GM19452 (cell line): Measurements from ENCODE around the gene FBXO3.
A peak's percentile ranks its signal among the peaks of the same experiment; 100 is the strongest.

Experiments
- ATAC-seq: cut with Tn5 transposase; IDR thresholded peaks from one replicate; pipeline ENCODE4 v1.9.1; 2021; ENCODE audit not compliant: unreplicated experiment

Gene FBXO3

GRCh38 chr11:33703234-33703633 is 71.1 kb downstream of the FBXO3 start:
- no peak for ATAC-seq

DNA sequence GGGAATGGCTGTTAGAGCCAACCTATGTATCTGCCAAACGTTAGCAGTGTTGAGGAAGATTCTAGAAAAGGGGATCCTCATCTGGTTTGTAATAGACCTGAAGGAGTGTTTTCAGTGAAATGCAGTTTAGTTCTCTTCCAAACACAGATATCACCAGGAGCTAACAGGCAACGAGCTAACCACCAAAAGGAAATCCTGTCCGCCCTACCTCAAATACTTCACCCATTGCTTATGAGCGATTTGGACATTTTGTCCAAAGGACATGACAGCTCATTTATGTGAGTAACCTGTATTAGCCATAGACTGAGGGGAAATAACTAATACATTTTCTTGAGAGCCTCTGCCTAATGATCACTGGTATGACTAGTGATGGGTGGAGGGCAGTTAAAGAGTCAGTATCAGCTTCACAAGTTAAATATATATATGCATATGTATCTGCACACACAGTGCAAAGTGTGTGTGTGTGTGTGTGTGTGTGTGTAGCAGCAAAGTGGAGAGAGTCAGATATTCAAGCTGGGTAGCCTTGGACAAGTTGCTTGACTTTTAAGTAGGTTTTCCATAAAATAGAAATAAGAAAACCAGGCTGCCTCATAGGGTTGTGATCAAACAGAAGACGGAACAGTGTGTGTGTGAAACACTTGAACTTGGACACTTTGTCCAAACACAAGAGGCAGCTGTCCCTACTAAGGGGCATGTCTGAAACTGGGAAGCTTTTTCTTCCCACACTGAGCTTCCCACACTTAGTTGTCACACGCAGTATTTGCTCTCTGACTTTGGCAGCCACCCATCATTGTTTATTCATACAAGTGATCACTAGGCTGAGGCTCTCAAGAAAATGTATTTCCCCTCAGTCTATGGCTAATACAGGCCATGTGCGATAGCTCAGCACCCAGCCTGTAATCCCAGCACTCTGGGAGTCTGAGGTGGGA is 72.8 kb downstream of the FBXO3 start:
- ATAC-seq: no peak

- ATAC-seq: peak; percentile 90
These were observed 73.6 kb downstream of the FBXO3 start, which contains the start of gene C11orf91 for GRCh38 chr11:33700502-33701271. Gene C11orf91 (minus strand): TSS chr11:33700826. CDS start chr11:33700740, 86 bp downstream.

DNA sequence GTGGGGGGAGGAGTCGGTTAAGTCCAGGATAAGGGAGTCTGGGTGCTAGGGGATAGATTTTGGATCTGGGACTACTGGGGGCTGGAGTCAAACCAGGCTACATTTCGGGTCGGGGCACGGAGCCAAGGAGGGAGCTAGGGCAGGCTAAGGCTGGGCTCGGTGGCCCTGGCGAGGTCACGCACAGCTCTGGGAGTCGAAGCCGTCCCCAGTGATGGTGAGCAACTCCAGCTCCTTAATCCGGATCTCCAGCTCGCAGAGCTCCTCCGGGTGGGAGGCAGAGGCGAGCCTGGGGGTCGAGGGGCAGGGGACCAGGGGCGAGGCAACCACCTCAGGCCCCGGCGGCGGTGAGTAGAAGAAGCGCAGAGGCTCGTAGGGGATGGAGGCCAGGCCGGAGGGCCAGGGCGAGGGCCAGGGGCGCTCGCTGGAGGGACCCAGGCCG is 74.2 kb downstream of the FBXO3 start:
- no peak for ATAC-seq

DNA sequence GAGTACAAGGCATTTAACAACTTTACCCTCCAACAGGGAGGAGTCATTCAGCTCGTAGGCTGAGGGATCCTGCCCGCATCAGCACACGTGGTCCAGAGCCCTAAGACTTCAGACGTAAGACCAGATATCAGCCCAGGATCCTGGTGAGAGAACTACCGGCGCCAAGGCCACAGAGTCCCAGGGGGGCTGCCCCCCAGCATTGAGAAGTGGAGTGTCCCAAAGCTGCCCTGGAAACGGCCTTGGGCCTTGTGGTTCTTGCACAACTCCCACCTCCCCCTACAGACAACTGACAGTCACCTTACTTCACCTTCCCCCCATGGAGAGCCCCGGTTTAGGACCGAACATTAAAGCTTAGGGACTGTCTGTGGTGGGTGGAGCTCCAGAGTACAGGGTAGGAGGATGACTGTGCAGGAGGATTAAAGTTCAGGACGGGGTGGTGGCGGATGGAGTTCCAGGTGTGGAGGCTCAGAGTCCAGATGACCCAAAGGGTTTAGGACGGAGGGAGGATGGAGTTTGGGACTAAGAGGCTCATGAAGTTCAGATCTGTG is 74.7 kb downstream of the FBXO3 start:
- no peak for ATAC-seq

DNA sequence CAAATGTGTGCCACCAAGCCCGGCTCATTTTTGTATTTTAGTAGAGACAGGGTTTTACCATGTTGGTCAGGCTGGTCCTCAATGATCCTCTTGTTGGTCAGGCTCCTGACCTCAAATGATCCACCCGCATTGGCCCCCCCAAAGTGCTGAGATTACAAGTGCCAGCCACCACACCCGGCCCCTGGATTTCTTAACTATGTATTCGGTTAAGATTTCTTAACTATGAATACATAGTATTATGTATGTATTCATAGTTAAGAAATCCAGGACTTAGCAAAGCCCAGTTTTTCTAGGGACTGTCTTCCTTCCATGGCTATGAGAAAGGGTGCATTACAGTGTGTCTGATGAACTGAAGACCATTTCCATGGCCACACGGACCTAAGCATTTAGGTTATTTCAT is 75.4 kb downstream of the FBXO3 start:
- ATAC-seq: no peak

DNA sequence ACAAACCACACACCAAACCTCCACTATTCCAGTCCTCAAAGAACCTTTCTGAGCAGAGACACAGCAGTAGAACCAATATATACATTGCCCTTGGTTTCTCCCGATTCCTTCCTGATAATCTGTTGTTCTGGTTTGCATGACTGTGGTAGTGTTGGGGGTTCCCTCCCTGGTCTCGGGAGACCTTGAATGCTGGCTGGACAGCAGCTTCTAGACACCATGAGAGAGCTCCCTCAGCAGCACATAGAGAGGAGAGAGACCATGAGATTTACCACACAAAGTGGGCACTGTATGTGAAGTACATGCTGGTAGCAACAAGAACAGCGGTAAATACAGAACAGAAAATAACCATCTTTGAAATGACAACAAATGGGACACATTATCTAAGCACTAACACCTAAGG is 76.3 kb downstream of the FBXO3 start:
- no peak for ATAC-seq

GRCh38 chr11:33696931-33697638 is 77.2 kb downstream of the FBXO3 start:
- no peak for ATAC-seq

GRCh38 chr11:33696411-33696810 is 77.9 kb downstream of the FBXO3 start:
- no peak for ATAC-seq

DNA sequence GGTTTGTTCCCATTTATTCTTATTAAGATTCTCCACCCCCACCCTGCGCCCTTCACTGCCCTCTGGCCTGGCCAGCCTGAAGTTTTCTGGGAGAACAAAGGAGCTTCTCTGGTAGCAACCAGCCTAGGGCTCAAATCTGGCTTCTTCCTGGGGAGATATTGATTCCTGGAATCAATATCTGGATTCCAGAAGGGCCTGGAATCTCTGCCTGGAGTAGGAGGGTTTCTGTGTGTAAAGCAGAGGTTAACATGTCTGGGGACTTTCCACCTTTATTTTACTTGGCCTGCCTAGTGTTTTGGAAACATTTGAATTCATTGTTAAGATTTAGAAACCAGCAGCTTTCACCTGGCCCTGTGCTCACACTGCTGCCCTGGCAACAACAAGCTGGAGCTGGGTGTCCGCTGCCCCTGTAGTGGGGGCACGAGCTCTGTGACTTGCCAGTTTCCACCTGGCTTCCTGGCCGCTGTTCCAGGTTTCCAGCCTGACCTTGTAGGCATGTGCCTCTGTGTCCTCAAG is 79.2 kb downstream of the FBXO3 start:
- ATAC-seq: no peak

DNA sequence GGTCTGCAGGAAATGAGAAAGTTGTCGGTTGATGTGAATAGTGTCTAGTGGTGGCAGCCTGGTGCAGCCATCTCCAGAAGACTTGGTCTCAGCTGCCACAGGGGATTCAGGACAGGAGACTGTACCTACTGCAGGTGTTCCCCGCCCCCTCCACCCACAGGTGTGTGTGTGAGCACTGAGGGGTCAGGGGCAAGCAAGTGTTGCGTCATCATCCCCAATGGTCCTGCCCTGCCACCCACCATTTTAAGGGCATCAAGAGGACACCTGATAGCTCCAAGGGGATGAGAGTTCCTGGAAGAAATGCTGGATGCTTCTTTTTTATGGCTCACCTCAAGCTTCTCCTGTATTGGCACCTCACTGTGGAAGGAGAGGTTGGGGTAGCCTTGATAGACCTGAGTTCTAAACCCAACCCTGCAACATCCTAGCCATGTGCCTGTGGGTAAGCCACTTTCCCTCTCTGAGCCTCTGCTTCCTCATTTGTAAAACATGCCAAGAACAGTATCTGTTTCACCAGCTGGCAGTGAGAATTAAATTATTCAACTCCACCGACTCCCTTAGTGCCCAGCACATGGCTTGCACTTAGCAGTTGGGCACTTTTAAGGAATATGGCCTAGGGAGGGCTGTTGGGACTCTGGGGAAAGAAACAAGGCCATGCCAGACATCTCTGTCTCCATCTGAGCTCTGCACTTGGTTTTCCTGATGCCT is 79.8 kb downstream of the FBXO3 start:
- no peak for ATAC-seq

DNA sequence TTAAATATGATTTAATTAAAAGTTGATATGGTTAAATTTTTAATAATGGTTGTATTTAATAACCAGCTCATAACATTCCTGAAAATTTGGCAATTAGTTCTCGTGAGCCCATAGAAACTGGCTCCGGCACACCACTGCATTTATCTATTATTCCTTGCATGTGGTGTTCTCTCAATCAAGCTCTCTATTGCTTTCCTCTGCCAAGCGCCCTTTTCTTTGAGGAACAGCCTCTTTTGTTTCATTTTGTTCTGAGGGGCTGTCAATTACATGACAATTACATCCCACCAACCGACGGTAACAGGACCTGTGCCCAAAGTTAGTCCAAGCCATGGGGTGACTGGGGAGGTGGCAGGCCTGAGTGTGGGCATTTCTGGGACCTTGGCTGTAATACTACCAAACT is 81.8 kb downstream of the FBXO3 start:
- ATAC-seq: no peak

DNA sequence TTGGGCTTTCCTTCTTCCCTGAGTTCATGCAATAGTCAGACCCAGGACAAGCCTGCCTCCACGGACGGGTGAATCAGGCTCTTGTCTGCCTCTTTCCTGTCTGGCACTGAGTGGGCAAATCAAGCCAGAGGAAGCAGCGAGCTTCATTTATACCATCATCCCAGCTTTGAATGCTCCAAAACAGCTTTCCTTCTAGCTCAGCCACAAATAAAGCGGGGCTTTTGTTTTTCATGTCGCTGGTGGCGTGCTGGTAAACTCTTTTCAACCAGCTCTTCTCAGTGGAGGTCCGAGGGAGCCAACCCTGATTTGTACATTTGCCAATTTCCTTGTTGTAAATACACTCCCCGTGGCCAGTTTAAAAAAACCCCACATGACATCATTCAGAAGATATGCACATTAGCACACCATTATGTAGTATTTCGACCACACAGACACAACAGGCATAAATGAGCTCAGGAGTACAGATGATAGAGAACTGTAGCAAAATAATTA is 82.3 kb downstream of the FBXO3 start:
- ATAC-seq: no peak

GRCh38 chr11:33691066-33691864 is 83.1 kb downstream of the FBXO3 start:
- no peak for ATAC-seq
